HG03457 (cell line): Measurements from ENCODE around the gene INSRR.

ENCODE experiments used
- ATAC-seq: cut with Tn5 transposase; IDR thresholded peaks from one replicate; pipeline ENCODE4 v1.9.1; 2021; ENCODE audit warnings: moderate number of reproducible peaks; ENCODE audit not compliant: unreplicated experiment

INSRR gene

DNA sequence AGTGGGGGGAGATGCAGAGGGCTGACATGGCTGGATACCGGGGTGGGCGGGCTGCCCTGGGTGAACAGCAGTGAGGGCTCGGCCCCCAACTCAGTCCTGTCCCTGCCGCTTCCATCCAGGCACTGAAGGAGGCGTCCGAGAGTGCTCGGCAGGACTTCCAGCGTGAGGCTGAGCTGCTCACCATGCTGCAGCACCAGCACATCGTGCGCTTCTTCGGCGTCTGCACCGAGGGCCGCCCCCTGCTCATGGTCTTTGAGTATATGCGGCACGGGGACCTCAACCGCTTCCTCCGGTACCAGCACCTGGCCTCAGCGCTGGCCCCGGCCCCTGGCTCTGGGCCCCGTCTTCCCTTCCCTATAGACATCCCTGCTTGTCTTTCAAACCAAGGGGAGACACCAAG is 17.4 kb upstream of the INSRR start:
- ATAC-seq = no peak

DNA sequence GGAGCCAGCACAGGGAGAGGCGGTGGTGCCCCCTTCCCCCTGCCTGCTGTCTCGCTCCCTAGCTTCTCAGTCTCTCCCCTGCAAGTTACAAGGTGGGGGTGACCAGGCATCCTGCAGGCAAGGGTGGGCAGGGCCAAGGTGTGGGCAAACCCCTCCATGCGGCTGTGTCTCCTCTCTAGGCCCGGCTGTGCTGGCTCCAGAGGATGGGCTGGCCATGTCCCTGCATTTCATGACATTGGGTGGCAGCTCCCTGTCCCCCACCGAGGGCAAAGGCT is 16.4 kb upstream of the INSRR start:
- ATAC-seq = no peak

DNA sequence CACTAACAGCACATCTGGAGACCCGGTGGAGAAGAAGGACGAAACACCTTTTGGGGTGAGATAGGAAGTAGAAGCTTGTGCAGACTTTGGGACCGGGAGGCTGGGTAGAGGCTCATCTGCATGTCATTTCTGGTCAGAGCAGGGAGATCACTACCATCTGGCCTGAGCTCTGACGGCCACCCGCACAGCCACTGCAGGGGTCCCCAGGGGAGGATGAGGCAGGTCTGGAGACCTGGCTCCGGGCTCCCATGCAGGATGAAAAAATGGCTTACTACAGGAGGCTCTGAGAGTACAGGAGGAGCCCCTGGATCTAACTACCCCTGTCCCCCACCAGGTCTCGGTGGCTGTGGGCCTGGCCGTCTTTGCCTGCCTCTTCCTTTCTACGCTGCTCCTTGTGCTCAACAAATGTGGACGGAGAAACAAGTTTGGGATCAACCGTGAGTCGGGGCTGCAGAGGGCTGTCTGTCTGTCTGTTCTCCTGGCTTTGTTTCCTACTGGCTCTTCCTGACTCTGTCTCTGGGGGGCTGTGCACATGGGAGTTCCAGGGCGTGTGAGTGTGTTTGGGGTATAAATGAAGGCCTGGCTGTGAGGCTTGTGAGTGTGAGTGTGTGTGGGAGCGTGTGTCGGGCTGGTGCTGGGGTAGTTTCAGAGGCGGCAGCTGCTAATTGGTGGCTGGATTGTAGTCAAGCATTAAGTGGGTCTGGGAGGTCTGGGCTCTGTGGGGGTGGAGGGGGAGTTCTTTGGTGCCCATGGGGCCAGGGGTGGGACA is 15.8 kb upstream of the INSRR start:
- ATAC-seq = no peak

DNA sequence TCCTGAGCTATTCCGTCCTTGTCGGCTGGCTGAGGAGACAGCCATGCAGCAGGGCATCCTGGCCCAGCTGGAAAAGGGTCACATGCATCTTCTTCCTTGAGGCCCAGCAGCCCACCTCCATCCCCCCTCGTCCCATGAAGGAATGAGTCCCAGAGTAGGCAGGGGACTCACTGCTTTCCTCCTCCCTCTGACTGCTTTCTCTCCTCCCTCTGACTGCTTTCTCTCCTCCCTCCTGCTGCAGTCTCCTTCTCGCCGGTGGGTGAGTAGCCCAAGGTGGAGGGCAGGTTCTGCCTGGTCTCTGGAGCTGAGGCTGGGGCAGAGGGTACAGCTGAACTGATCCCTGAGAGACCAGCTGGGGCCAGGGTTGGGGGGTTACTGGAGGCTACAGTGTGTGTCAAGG is 15.2 kb upstream of the INSRR start:
- no peak for ATAC-seq

DNA sequence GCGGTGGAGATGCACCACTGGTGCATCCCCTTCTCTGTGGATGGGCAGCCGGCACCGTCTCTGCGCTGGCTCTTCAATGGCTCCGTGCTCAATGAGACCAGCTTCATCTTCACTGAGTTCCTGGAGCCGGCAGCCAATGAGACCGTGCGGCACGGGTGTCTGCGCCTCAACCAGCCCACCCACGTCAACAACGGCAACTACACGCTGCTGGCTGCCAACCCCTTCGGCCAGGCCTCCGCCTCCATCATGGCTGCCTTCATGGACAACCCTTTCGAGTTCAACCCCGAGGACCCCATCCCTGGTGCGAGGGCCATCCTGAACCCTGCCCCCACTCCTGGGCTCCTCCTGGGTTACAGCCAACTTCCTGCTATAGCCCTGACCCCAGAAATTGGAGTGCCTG is 14.7 kb upstream of the INSRR start:
- no peak for ATAC-seq

DNA sequence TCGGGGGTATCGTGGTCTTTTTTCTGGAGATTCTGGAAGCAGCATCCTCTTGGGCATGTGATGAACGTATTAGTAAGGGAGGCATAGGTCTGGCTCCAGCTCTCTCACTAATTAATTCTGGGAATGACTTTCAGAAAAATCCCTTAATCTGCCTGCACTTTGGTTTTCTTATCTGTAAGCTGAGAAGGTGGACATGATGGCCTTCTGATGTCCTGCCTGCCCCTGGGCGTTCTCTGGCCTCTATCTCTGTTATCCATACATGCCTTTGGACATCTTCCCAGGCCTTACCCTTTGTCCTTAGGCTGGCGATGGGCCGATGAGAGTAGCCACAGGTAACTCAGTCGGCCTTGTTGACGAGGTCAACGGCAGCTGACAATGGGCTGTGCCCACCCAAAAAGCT is 10.5 kb upstream of the INSRR start:
- ATAC-seq = no peak

DNA sequence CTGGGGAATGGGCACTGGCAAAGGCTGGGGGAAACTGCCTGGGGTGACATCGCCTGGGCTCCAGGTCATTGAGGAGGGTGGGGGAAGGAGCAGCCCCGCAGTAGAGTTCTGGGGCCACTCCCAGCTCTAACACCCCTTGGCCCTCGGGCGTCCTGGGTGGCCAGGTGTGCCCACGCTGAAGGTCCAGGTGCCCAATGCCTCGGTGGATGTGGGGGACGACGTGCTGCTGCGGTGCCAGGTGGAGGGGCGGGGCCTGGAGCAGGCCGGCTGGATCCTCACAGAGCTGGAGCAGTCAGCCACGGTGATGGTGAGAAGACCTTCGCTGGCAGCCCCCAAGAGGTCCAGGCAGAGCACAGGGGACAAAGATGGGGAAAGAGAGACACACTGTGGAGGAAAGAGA is 9.4 kb upstream of the INSRR start:
- ATAC-seq = no peak

DNA sequence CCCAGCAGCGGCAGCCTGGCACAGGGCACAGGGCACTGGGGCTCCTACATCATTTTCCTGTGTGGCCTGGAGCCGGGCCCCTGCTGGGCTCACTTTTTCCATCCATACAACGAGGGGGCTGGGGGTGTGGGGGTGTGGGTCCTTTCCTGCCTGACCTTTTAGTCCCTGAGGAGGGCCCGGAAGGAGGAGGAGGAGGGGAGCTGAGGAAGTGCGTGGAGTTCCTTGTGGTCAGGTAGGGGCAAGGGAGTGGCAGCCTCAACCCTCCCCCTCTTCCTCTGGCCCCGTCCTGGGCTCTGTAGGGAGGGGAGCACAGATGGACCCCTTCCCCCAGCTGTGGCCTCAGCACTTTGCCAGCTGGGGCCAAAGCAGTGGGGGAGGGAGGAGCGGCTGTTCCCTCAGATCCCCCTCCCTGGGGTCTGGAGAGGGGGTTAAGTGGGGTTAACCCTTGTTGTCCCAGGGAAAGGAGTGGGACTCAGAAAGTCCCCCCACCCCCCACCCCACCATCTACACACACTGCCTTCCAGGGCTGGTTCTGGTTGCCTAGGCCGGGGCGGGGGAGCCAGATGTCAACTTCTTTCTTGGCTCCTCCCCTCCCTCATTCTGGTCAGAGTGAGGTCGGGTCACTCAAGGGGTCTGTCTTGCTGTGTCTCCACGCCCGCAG is 7.5 kb upstream of the INSRR start:
- ATAC-seq = no peak

DNA sequence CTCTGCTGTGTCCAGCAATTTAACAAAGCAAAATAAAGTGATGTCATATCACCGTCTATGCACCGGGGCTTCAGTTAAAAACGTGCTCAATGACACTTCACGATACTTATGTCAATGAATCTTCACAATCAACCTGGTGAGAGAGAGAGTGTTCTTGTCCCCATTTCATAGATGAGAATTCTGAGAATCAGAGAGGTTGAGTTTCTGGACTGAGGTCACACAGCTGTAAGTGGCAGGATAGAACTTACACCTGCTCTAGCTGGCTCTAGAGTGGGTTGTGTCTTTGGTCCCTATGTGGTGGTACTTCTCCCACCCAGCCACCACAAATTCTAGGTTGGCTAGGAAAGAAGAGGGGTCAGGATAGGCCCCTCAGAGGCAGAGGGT is 6.9 kb upstream of the INSRR start:
- no peak for ATAC-seq

DNA sequence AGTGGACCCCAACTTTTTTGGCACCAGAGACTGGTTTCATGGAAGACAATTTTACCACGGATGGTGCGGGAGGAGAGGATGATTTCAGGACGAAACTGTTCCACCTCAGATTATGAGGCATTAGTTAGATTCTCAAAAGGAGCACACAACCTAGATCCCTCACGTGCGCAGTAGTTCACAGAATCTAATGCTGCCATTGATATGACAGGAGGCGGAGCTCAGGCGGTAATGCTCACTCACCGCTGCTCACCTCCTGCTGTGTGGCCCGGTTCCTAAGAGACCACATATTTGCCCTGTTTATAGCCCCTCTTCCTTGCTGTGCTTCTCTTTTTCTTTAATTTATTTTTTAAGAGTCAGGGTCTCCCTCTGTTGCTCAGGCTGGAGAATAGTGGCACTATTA is 6.3 kb upstream of the INSRR start:
- no peak for ATAC-seq

DNA sequence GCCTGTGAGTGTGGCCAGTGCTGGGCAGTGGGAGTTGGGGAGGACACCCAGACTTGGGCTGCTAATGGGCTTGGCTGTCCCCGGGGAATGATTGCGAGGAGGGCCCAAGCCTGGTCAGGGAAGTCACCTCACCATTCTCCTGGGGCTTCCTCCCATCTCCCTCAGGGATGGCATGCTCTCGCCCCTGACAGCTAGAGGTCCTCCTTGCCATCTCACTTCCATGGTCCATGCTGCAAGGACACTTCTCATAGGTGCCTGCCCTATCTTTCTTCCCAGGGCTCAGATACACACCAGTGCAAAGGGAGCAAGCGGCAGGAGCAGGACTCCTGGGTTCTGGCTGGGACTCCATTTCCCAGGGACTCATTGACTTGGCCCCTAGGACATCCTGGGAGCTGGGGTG is 5.9 kb upstream of the INSRR start:
- ATAC-seq = no peak

DNA sequence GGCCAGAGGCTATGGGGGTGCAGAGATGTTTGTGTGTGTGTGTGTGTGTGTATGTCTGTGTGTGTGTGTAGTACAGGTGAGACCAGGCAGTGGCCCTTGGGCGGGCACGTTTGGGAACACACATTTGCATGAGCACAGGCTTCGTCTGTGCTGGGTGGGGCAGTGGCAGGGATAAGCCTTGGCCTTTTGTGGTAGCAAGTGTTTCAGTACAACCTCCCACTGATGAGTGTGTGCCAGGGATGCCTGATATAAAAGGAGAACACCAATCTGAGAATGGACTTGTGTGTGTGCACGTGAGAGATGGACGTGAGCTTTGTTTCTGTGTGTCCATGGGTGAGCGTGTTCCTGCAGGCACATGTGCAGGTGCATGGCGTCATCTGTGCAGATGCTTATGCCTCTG is 4.7 kb upstream of the INSRR start:
- ATAC-seq = no peak

DNA sequence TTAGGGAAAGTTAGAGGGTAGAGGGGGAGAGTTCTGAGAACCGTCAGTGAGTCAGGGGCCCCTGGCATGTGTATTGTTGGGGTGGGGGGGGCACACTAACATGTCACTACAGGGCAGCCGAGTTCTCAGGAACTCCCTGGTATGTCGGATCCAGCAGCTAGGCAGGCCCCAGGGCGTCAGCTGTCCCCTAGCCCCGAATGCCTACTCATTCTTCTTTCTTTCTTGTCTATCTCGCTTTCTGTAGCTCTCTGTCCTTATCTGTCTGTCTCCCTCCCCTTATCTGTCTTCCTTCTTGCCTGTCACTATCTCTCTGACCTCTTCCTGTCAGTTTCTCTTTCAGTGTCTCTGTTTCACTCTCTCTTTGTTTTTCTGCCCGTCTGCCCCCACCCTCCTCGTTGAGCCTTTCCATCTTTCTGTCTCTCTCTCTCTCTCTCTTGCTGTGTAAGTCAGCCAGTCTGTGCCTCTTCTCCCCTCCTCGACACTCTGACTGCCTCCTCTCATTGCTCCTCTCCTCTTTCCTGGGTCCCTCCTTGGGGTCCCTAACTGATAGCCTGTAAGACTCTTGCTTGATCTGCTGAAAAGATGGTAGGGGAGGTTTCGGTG is 4.2 kb upstream of the INSRR start:
- ATAC-seq = no peak

DNA sequence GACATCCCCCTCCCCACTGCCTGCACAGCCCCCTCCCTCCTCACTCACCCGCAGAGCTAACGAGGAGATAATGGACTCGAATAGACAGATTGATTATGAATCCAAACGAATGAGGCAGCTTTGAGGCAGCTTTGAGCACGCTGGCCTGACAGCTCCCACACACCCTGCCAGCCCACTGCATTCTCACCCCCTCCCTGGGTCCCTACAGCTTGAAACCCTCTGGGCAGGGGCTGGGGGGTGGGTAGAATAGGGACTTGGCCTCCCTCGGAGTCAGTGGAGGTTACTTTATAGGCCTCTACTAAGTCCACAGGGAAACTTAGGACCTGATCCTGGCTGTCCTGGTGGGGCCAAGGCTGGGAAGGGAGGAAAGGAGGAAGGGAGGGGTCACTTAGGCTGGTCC is 3.7 kb upstream of the INSRR start:
- no peak for ATAC-seq

DNA sequence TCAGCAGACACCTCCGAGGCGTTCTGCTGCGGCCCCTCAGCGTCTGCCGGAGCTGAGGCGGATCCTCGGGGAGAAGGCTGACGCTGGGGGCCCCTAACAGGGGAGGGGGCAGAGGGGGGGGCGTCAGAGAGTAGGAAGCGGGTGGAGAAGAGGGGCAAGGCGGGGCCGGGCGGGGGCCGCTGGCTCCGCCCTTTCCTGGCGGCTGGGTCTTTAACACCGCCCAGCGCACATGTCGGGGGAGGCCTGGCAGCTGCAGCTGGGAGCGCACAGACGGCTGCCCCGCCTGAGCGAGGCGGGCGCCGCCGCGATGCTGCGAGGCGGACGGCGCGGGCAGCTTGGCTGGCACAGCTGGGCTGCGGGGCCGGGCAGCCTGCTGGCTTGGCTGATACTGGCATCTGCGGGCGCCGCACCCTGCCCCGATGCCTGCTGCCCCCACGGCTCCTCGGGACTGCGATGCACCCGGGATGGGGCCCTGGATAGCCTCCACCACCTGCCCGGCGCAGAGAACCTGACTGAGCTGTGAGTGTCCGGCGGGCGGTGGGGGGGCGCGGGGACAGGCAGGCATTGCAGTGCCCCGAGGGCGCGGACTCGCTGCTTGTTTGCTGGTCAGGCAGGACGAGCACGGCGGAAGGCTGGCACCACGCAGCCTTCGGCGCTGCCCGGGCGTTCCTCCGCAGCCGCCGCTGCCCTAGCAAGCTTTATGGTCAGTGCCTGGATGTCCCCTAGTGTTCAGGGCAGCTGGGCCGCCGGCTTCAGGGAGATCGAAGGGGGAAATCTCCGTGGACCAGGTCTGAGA is 1.9 kb upstream of the INSRR start, which contains the start of gene NTRK1:
NTRK1 (plus strand) TSS at position 238 of the 796 bp plus-strand sequence; CDS start at position 308, 70 bp downstream.
- ATAC-seq = no peak

DNA sequence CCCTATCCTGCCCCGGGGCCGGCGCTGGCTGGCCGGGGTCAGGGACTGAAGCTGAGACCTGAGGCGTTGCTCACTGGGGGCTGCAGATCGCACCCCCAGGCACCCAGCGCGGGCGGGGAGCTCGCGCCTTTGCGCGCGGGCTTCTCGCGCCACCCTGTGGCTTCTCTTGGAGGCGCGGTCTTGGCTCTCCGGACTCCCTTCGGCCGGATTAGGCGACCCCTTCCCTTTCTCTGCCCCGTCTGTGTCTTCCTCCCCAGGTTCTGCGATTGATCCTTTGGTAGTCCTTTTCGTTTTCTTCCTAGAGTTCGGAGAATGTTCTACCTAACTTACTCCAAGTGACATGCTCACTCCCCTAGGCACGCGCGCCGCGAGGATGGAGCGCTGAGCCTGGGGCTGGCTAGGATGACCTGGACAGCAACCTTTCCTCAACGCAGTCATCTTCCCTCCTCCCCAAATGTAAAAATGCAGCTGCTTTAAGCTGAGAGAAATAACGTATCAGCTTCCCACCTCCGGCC is 1.3 kb upstream of the INSRR start:
- no peak for ATAC-seq

DNA sequence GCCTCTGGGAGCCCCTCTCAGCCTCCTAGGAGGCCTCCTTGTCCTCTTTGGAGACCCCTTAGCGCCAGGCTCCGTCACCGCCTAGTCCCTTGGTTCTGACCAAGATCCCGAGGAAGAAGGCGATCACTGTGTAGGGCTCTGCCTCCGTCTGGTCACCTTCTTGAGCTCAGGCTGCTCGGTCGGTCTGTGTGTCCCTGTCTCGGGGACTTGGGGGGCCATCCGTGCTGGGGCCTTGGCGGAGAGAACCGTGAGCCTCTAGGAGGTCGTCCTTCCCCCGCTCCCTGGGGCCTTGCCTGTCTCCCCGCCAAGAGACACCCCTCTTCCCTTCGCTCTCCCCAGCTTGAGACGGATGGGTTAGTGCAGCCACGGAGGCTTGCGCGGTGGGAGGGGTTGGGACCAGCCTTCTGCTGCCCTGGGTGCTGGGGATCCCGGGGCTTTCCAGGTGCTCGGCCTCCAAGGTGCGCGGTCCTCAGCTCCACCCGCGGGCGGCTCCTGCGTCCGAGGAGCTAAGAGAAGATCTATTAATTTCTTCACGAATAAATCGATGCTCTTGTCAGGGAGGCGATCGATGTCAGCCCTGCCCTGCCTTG is 701 bp upstream of the INSRR start:
- ATAC-seq = no peak

DNA sequence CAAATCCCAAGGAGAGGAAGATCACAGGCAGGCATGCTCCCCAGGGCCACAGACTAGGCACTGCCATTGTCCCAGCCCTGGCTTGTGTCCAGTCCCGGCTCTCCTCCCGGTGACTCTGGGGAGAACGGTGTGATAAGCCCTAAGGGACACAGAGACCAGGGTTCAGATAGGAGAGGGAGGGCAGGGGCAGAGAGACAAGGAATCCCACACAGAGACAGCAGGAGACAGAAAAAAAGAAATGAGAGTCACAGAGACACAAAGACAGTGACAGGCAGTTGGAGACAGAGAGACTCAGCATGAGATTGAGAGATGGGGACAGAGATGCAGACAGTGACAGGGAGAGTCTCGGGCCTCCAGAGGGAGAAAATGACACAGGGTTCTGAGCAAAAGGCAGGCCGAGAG is 361 bp downstream of the INSRR start:
- ATAC-seq = no peak

DNA sequence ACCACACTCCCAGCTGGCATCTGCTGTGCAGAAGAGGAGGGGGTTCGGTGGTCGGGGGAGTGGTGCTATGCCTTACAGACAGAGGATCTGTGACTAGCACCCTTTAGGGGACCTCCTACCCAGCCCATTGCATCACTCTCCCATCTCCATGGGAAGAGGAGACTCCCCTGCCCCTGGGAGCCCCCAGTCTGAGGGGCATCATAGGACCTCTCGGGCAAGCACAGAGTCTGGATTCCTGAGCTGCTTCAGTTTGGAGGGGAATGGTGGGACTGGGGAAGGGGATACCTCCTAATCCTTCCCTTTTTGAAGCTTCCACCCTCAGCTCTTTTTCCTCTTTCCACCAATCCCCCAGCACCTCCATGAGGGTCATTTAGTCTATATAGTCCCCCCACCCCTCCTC is 1.4 kb downstream of the INSRR start:
- no peak for ATAC-seq

DNA sequence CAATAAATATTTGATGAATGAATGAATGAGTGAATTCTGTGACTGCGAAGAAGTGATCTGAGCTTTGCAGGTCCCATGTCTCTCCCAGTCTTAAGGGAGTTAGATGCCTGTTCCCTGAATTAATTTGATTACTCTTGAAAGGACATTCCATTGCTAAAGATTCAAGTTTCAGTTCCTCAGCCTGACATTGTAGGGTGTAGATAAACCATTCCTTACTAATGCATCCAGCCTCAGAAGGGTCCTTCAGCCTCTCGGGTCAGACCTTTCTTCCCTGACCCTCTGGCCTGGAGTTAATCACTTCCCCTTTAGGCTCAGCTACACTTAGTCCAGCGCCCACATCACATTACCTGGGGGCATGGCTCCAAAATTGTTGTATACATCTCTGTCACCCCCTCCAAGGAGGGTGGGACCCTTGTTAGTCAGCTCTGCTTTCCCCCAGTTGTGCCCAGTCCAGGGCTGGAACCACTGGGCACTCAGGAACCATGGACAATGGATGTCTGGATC is 2.6 kb downstream of the INSRR start:
- ATAC-seq = no peak

DNA sequence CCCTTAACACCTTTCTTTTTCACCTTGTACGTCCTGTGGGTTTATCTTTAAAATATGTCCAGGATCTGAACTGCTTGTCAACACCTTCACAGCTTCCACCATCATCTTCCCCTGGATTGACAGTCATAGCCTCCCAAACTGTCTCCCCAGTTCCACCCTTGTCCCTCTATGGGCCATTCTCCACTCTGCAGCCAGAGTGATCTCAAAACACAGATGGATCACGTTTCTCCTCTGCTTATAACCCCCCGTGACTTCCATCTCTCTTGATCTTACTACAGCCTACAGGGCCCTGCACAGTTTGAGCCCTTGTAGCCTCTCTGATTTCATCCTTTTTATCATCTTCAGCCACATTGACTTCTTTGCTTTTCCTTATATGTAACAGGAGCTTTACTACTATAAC is 4.3 kb downstream of the INSRR start:
- no peak for ATAC-seq
